AG04450 (cell line): ENCODE data around the gene PRKN. TPM values are rescaled to one million over a fixed set of nuclear protein-coding genes. Genes with fewer than 3 reads are reported as not detected.

Experiments
- CTCF ChIA-PET: fragments of 300-600, 350-600 bp; formaldehyde crosslinking; extraction: SDS; loops from one replicate; lab custom pipeline; 2022; ENCODE audit warnings: antibody characterized with exemption, inconsistent platforms; lab: Charles Lee
- POLR2A ChIA-PET: fragments of 350-600 bp; formaldehyde crosslinking; extraction: SDS; loops from one replicate; lab custom pipeline; 2021; ENCODE audit warnings: antibody characterized with exemption, inconsistent platforms; lab: Yijun Ruan, JAX
- DNase-seq: peaks from one replicate; pipeline ENCODE4 v3.0.0-alpha.2; 2011; ENCODE audit warnings: low read depth, low spot score
- H3K27ac ChIP-seq: one replicate; pipeline ENCODE4 v1.5.1; 2012; ENCODE audit warnings: low read depth, low read length, control low read depth
- H3K27me3 ChIP-seq: one replicate; pipeline ENCODE4 v1.6.0; 2012; ENCODE audit warnings: low read length; ENCODE audit not compliant: control insufficient read depth, insufficient read depth
- H3K4me3 ChIP-seq: 2 replicates; pipeline ENCODE4 v1.5.1; 2011; ENCODE audit warnings: mild to moderate bottlenecking, low read depth, low read length, control low read depth
- H3K9me3 ChIP-seq: 2 replicates; pipeline ENCODE4 v1.5.1; 2012; ENCODE audit warnings: low read length; ENCODE audit not compliant: control insufficient read depth, insufficient read depth
- CTCF ChIP-seq: IDR thresholded peaks from 2 replicates; pipeline ENCODE4 v1.5.1; 2011; ENCODE audit warnings: low read depth, low read length, control low read depth, inconsistent platforms
- polyA plus RNA-seq: library from polyadenylated mRNA; depleted of rRNA; stranded (reverse); fragments of >200 nt; gene quantifications from 2 replicates; pipeline ENCODE4 v1.2.3, GENCODE V29; 2011

PRKN gene
- polyA plus RNA-seq, 1 experiment, result not detected

GRCh38 chr6:162710419-162710818 lies 17.1 kb downstream of the PRKN start:
- ChIA-PET POLR2A (interaction anchor here (0.7 kb wide), 1 partner anchor 265 kb away, joined by 3 read pairs; no protein-coding TSS in a partner anchor), CTCF (no interaction called here)
- no peak for DNase-seq

GRCh38 chr6:162709431-162709830 lies 18.1 kb downstream of the PRKN start:
- ChIA-PET POLR2A (no interaction called here), CTCF (no interaction called here)
- no peak for TF ChIP-seq CTCF

More at GRCh38 chr6:162710419-162710818, 17.1 kb downstream of the PRKN start:
- Histone ChIP-seq H3K9me3 (no peaks in the 10 kb centered on the region; the same call in 1 of the 2 replicates), H3K4me3 (no peak overlapping the region), H3K27ac (no peak overlapping the region), H3K27me3 (no peaks in the 10 kb centered on the region)
- no peak for TF ChIP-seq CTCF

GRCh38 chr6:162708971-162709370 lies 18.6 kb downstream of the PRKN start:
- Histone ChIP-seq H3K4me3 (no peak overlapping the region), H3K9me3 (no peaks in the 10 kb centered on the region; the same call in 1 of the 2 replicates), H3K27ac (no peak overlapping the region), H3K27me3 (no peaks in the 10 kb centered on the region)
- no peak for DNase-seq
- POLR2A ChIA-PET, result no interaction called here
- no peak for TF ChIP-seq CTCF
- CTCF ChIA-PET, result no interaction called here

More at GRCh38 chr6:162709431-162709830, 18.1 kb downstream of the PRKN start:
- H3K4me3 ChIP-seq, result no peak overlapping the region
- DNase-seq, result no peak
- H3K27ac ChIP-seq, result no peak overlapping the region
- no peaks in the 10 kb centered on the region; the same call in 1 of the 2 replicates for H3K9me3 ChIP-seq
- H3K27me3 ChIP-seq, result no peaks in the 10 kb centered on the region

- no peak overlapping the region for H3K4me3 ChIP-seq
- no peaks in the 10 kb centered on the region for H3K27me3 ChIP-seq
- CTCF ChIA-PET, result no interaction called here
- TF ChIP-seq CTCF, result no peak
- H3K27ac ChIP-seq, result no peak overlapping the region
- POLR2A ChIA-PET, result no interaction called here
- DNase-seq, result no peak
- H3K9me3 ChIP-seq, result no peaks in the 10 kb centered on the region; the same call in 1 of the 2 replicates
Measured at GRCh38 chr6:162706232-162706631, 21.3 kb downstream of the PRKN start.

- no peak for DNase-seq
- POLR2A ChIA-PET, result no interaction called here
- CTCF ChIA-PET, result no interaction called here
- Histone ChIP-seq H3K27me3 (no peaks in the 10 kb centered on the region), H3K27ac (no peak overlapping the region), H3K4me3 (no peak overlapping the region), H3K9me3 (no peaks in the 10 kb centered on the region; the same call in 1 of the 2 replicates)
- no peak for TF ChIP-seq CTCF
Measured at GRCh38 chr6:162705736-162706135, 21.8 kb downstream of the PRKN start.
